Suprapubic skin (tissue), 4 donors: ENCODE results near the gene HES6. TPM values are rescaled to one million over a fixed set of nuclear protein-coding genes. Genes with fewer than 3 reads are reported as not detected.

ENCODE experiments used
- DNase-seq, 2 donors: peaks; one replicate each; pipeline ENCODE4 v3.0.0-alpha.2; 2019; ENCODE audit warnings: low spot score in 2 of 2
- H3K27ac ChIP-seq: fragments of 200-600 bp; sonication (generic); one replicate; pipeline ENCODE4 v1.5.1; 2019
- H3K27me3 ChIP-seq: fragments of 200-600 bp; sonication (generic); one replicate; pipeline ENCODE4 v1.5.1; 2019
- H3K36me3 ChIP-seq: fragments of 200-600 bp; sonication (generic); one replicate; pipeline ENCODE4 v1.5.1; 2019
- H3K4me1 ChIP-seq: fragments of 200-600 bp; sonication (generic); one replicate; pipeline ENCODE4 v1.5.1; 2019
- H3K4me3 ChIP-seq: fragments of 200-600 bp; sonication (generic); one replicate; pipeline ENCODE4 v1.5.1; 2019; ENCODE audit warnings: mild to moderate bottlenecking
- H3K9me3 ChIP-seq: fragments of 200-600 bp; sonication (generic); one replicate; pipeline ENCODE4 v1.5.1; 2019
- CTCF ChIP-seq, 2 donors: fragments of 200-600 bp in 1 of 2; fragments of 450-650 bp in 1 of 2; sonication (generic) in 1 of 2; IDR thresholded peaks; one replicate each; pipeline ENCODE4 v1.5.1; 2016 to 2019; ENCODE audit warnings: antibody characterized with exemption in 2 of 2, mild to moderate bottlenecking in 1 of 2, moderate library complexity in 1 of 2
- EP300 ChIP-seq: sonication (generic); formaldehyde crosslinking; IDR thresholded peaks from one replicate; pipeline ENCODE4 v1.6.1; 2017; ENCODE audit warnings: antibody characterized with exemption
- POLR2A ChIP-seq, 2 donors: fragments of 450-650 bp; IDR thresholded peaks; one replicate each; pipeline ENCODE4 v1.6.1; 2017; ENCODE audit warnings: antibody characterized with exemption in 2 of 2, mild to moderate bottlenecking in 2 of 2, moderate library complexity in 2 of 2
- POLR2AphosphoS5 ChIP-seq, 3 donors: sonication (generic); formaldehyde crosslinking; IDR thresholded peaks; one replicate each; pipeline ENCODE4 v1.6.1; 2017; ENCODE audit warnings: antibody characterized with exemption in 3 of 3
- WGBS: methylation state at CpG from one replicate; pipeline ENCODE4 v1.1.5; 2018; 5-methylcytosine and 5-hydroxymethylcytosine counted together
- total RNA-seq, 4 donors: library from RNA; depleted of rRNA; stranded (reverse); fragments of >200 nt; gene quantifications; one replicate each; pipeline ENCODE4 v1.1.0, GENCODE V29; 2016

HES6 gene
- total RNA-seq, 4 donors from 2014 or later = 4.0 to 10.0 (median 7.0) TPM

GRCh38 chr2:238286987-238287736 is 47.3 kb upstream of the HES6 start:
- peaks cover 77% of the 10 kb centered on the region for H3K4me1 ChIP-seq
- H3K27me3 ChIP-seq = no peaks in the 10 kb centered on the region
- H3K27ac ChIP-seq = peak overlapping the region; percentile 99
- DNase-seq = no peak
- peak overlapping the region; percentile 78 for H3K4me3 ChIP-seq
- WGBS = 34% methylated on average over 11 of the region's 11 CpGs
- no peaks in the 10 kb centered on the region for H3K9me3 ChIP-seq
- no peaks in the 10 kb centered on the region for H3K36me3 ChIP-seq
- TF ChIP-seq POLR2AphosphoS5 (IDR thresholded peaks at IDR 0.05) (no peak), POLR2A (IDR thresholded peaks at IDR 0.05) (no peak), CTCF (IDR thresholded peaks at IDR 0.05) (no peak), EP300 (no peak)

GRCh38 chr2:238286551-238286950 is 46.7 kb upstream of the HES6 start:
- 31% methylated on average over 6 of the region's 7 CpGs for WGBS
- peak overlapping the region; percentile 78 for H3K4me3 ChIP-seq
- H3K36me3 ChIP-seq = no peaks in the 10 kb centered on the region
- no peak for TF ChIP-seq POLR2A (IDR thresholded peaks at IDR 0.05)
- TF ChIP-seq POLR2AphosphoS5 (IDR thresholded peaks at IDR 0.05) = peak in 1 of 3 donors; percentile 77
- no peak for TF ChIP-seq CTCF (IDR thresholded peaks at IDR 0.05)
- H3K27me3 ChIP-seq = no peaks in the 10 kb centered on the region
- peak; percentile 88 to 90 for DNase-seq
- peaks cover 81% of the 10 kb centered on the region for H3K4me1 ChIP-seq
- H3K9me3 ChIP-seq = no peaks in the 10 kb centered on the region
- peak overlapping the region; percentile 99 for H3K27ac ChIP-seq

- Histone ChIP-seq H3K4me3 (peak overlapping the region; percentile 78), H3K4me1 (peaks cover 77% of the 10 kb centered on the region), H3K36me3 (no peaks in the 10 kb centered on the region), H3K27ac (peak overlapping the region; percentile 99), H3K27me3 (no peaks in the 10 kb centered on the region), H3K9me3 (no peaks in the 10 kb centered on the region)
- DNase-seq = no peak
- TF ChIP-seq EP300 = no peak
- no peak for TF ChIP-seq CTCF (IDR thresholded peaks at IDR 0.05)
- TF ChIP-seq POLR2A (IDR thresholded peaks at IDR 0.05) = no peak
- no peak for TF ChIP-seq POLR2AphosphoS5 (IDR thresholded peaks at IDR 0.05)
- 27% methylated on average over 7 of the region's 7 CpGs for WGBS
These were observed 46.3 kb upstream of the HES6 start for GRCh38 chr2:238286095-238286494.

GRCh38 chr2:238285653-238286082 is 45.8 kb upstream of the HES6 start:
- Histone ChIP-seq H3K27ac (peak overlapping the region; percentile 99), H3K36me3 (no peaks in the 10 kb centered on the region), H3K4me1 (peaks cover 73% of the 10 kb centered on the region), H3K27me3 (no peaks in the 10 kb centered on the region), H3K9me3 (no peaks in the 10 kb centered on the region), H3K4me3 (peak overlapping the region; percentile 78)
- WGBS = 40% methylated on average over 7 of the region's 7 CpGs
- peak; percentile 96 for DNase-seq
- peak in 1 of 2 donors; percentile 12 for TF ChIP-seq CTCF (IDR thresholded peaks at IDR 0.05)
- TF ChIP-seq POLR2AphosphoS5 (IDR thresholded peaks at IDR 0.05) = peak; percentile 45 to 98 (median 77)
- TF ChIP-seq POLR2A (IDR thresholded peaks at IDR 0.05) = no peak
- no peak for TF ChIP-seq EP300

GRCh38 chr2:238284802-238285515 is 45.1 kb upstream of the HES6 start:
- TF ChIP-seq CTCF (IDR thresholded peaks at IDR 0.05) = no peak
- H3K36me3 ChIP-seq = no peaks in the 10 kb centered on the region
- H3K4me3 ChIP-seq = peak overlapping the region; percentile 24
- DNase-seq = peak in 1 of 2 donors; percentile 64
- H3K27ac ChIP-seq = peak overlapping the region; percentile 99
- H3K4me1 ChIP-seq = peaks cover 69% of the 10 kb centered on the region
- WGBS = 82% methylated on average over 11 of the region's 11 CpGs
- H3K9me3 ChIP-seq = no peaks in the 10 kb centered on the region
- no peaks in the 10 kb centered on the region for H3K27me3 ChIP-seq
